Psoas muscle (tissue), 8 donors: ENCODE measurements around the gene CAPSL. TPM values are rescaled to one million over a fixed set of nuclear protein-coding genes. Genes with fewer than 3 reads are reported as not detected.

Experiments
- ATAC-seq, 4 donors: fragments of 200-7000 bp; cut with Tn5 transposase; one replicate each; pipeline ENCODE4 v1.9.1; 2020; ENCODE audit warnings: moderate library complexity in 3 of 4, mild to moderate bottlenecking in 2 of 4
- DNase-seq, 2 donors: peaks; one replicate each; pipeline ENCODE4 v3.0.0-alpha.2; 2020
- H3K27ac ChIP-seq: fragments of 200-600 bp; one replicate; pipeline ENCODE4 v1.8.0; 2022
- H3K27me3 ChIP-seq, 3 donors: fragments of 200-600 bp in 1 of 3; one replicate each; pipeline versions ENCODE4 v1.6.1 to v1.8.0; 2013 to 2022; ENCODE audit warnings: low read length in 2 of 3, mild to moderate bottlenecking in 2 of 3, moderate library complexity in 1 of 3; ENCODE audit not compliant: insufficient read depth in 3 of 3
- H3K36me3 ChIP-seq, 2 donors: fragments of 200-600 bp in 1 of 2; one replicate each; pipeline versions ENCODE4 v1.6.1 to v1.8.0; 2013 to 2022; ENCODE audit warnings: low read depth in 1 of 2, mild to moderate bottlenecking in 1 of 2, moderate library complexity in 1 of 2; ENCODE audit not compliant: insufficient read depth in 1 of 2
- H3K4me1 ChIP-seq: fragments of 200-600 bp; one replicate; pipeline ENCODE4 v1.8.0; 2022
- H3K4me3 ChIP-seq: fragments of 200-600 bp; one replicate; pipeline ENCODE4 v1.8.0; 2022; ENCODE audit warnings: mild to moderate bottlenecking
- H3K9me3 ChIP-seq: fragments of 200-600 bp; one replicate; pipeline ENCODE4 v1.8.0; 2022
- CTCF ChIP-seq: fragments of 200-600 bp; IDR thresholded peaks from one replicate; pipeline ENCODE4 v1.8.0; 2022; ENCODE audit warnings: antibody characterized with exemption
- WGBS, 3 donors: extraction: QIAGEN DNeasy Blood & Tissue Kit; methylation state at CpG; one replicate each; pipeline versions ENCODE4 v1.1.6 to v1.1.7; 2013; 5-methylcytosine and 5-hydroxymethylcytosine counted together
- intact Hi-C, 2 donors: fragments of 100-400 bp; cut with DNase I; formaldehyde crosslinking; loops; one replicate each; pipeline versions ENCODE4 v1.11.0 to v1.14.2; 2022
- polyA plus RNA-seq, 3 donors: library from polyadenylated mRNA; stranded (reverse); fragments of 200-250 nt; gene quantifications; one replicate each; pipeline ENCODE4 v1.2.3, GENCODE V29; 2013
- total RNA-seq, 4 donors: library from RNA; stranded (reverse); fragmentation: NEBNext Ultra II Directional in 2 of 4; extraction: Animal tissue kit (Norgen Biotek cat#: 25700) in 2 of 4; gene quantifications; one replicate each; pipeline versions ENCODE4 v1.2.1 to v1.2.4, GENCODE V29; 2021 to 2023
- donor health status: healthy with polysubstance abuse.
- donor health status: DM: no; HTN: no; CAD: no; lungs with moderate emphysema.
- donor health status: Bipolar disorder and iron deficiency.
- donor health status: healthy.
- donor health status: DM: yes; HTN: yes; CAD: no.
- donor health status: DM: no; HTN: no; CAD: no.
- donor health status: DM: no; HTN: no; CAD: no.
- donor health status: DM: yes; HTN: yes; CAD: no.

The CAPSL gene
- total and polyA plus RNA-seq, 7 donors, result not detected

GRCh38 chr5:35903631-35904203 is 34.7 kb downstream of the CAPSL start:
- no peak for DNase-seq
- no peaks in the 10 kb centered on the region for H3K27me3 ChIP-seq
- H3K4me3 ChIP-seq, result no peak overlapping the region
- 91 to 92% (median 92%) methylated on average over 6 of the region's 6 CpGs for WGBS, 3 donors
- H3K9me3 ChIP-seq, result no peaks in the 10 kb centered on the region
- no peaks in the 10 kb centered on the region for H3K36me3 ChIP-seq
- intact Hi-C loops, result no loop called here
- TF ChIP-seq CTCF, result no peak
- H3K27ac ChIP-seq, result no peak overlapping the region
- ATAC-seq, result no peak
- no peaks in the 10 kb centered on the region for H3K4me1 ChIP-seq

- WGBS, 3 donors, result 67 to 83% (median 70%) methylated on average over 2 of the region's 2 CpGs
- no peak for ATAC-seq
- Histone ChIP-seq H3K4me1 (no peaks in the 10 kb centered on the region), H3K9me3 (no peaks in the 10 kb centered on the region), H3K36me3 (no peaks in the 10 kb centered on the region), H3K4me3 (no peak overlapping the region), H3K27ac (no peak overlapping the region), H3K27me3 (no peaks in the 10 kb centered on the region)
- intact Hi-C loops, result no loop called here
- TF ChIP-seq CTCF, result no peak
- DNase-seq, result no peak
Measured at GRCh38 chr5:35902046-35902672, 36.3 kb downstream of the CAPSL start.

GRCh38 chr5:35900972-35901695 is 37.3 kb downstream of the CAPSL start:
- Histone ChIP-seq H3K27me3 (no peaks in the 10 kb centered on the region), H3K4me3 (no peak overlapping the region), H3K9me3 (no peaks in the 10 kb centered on the region), H3K27ac (no peak overlapping the region), H3K4me1 (no peaks in the 10 kb centered on the region), H3K36me3 (no peaks in the 10 kb centered on the region)
- no peak for ATAC-seq
- TF ChIP-seq CTCF, result no peak
- 35 to 41% (median 37%) methylated on average over 3 of the region's 3 CpGs for WGBS, 3 donors
- intact Hi-C loops, result no loop called here
- DNase-seq, result no peak

GRCh38 chr5:35899800-35900199 is 38.6 kb downstream of the CAPSL start:
- ATAC-seq (no peak), DNase-seq (no peak)
- Histone ChIP-seq H3K27me3 (no peaks in the 10 kb centered on the region), H3K36me3 (no peaks in the 10 kb centered on the region), H3K27ac (no peak overlapping the region), H3K4me3 (no peak overlapping the region), H3K9me3 (no peaks in the 10 kb centered on the region), H3K4me1 (no peaks in the 10 kb centered on the region)
- intact Hi-C loops, result no loop called here
- TF ChIP-seq CTCF, result no peak
- WGBS, 3 donors, result 47 to 54% (median 53%) methylated on average over 3 of the region's 3 CpGs
